Omental fat pad (tissue), 4 donors: ENCODE data around the gene GCNA. TPM values are rescaled to one million over a fixed set of nuclear protein-coding genes. Genes with fewer than 3 reads are reported as not detected.
"Not testable (repeated sequence)": the region's sequence is repeated elsewhere in the genome, so short reads cannot be mapped to it uniquely, and the experiment has no call there.

ENCODE experiments used
- ATAC-seq: fragments of 150-250 bp; one replicate; pipeline ENCODE4 v1.9.1; 2016; ENCODE audit warnings: mild to moderate bottlenecking, moderate library complexity; ENCODE audit not compliant: low FRiP score
- DNase-seq: peaks from one replicate; pipeline ENCODE4 v3.0.0-alpha.2; 2019; ENCODE audit warnings: low spot score
- total RNA-seq, 4 donors: library from RNA; depleted of rRNA; stranded (reverse); fragments of >200 nt; gene quantifications; one replicate each; pipeline ENCODE4 v1.1.0, GENCODE V29; 2016
- TF ChIP-seq, protein P1 (sequence below), 3 donors: fragments of 450-650 bp; IDR thresholded peaks; one replicate each; pipeline ENCODE4 v1.5.1; 2016 to 2017; ENCODE audit warnings: antibody characterized with exemption in 3 of 3, mild to moderate bottlenecking in 3 of 3, moderate library complexity in 2 of 3

GCNA gene
- total RNA-seq, 4 donors from 2014 or later = 2.8 to 6.3 (median 4.2) TPM

DNA sequence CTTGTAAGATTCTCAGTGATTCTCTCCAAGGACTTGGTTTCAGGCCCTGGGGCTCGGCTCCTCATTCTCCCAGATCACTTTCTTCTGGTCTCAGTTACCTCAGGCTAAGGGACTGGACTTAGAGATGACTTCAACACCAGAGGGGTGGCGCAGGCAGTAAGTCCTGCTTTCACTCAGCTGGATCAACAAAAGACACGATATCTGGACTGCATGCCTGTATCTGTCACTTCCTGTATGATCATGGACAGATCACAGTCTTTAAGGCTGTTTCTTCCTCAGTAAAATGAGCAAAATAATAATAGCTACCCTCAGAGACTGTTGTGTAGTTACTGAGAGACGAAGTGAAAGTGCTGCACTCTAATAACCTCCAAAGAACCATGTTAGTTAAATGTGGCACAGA lies 59.6 kb downstream of the GCNA start:
- TF ChIP-seq, protein P1, sequence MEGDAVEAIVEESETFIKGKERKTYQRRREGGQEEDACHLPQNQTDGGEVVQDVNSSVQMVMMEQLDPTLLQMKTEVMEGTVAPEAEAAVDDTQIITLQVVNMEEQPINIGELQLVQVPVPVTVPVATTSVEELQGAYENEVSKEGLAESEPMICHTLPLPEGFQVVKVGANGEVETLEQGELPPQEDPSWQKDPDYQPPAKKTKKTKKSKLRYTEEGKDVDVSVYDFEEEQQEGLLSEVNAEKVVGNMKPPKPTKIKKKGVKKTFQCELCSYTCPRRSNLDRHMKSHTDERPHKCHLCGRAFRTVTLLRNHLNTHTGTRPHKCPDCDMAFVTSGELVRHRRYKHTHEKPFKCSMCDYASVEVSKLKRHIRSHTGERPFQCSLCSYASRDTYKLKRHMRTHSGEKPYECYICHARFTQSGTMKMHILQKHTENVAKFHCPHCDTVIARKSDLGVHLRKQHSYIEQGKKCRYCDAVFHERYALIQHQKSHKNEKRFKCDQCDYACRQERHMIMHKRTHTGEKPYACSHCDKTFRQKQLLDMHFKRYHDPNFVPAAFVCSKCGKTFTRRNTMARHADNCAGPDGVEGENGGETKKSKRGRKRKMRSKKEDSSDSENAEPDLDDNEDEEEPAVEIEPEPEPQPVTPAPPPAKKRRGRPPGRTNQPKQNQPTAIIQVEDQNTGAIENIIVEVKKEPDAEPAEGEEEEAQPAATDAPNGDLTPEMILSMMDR (IDR thresholded peaks at IDR 0.05) = no peak
- ATAC-seq = no peak
- no peak for DNase-seq

DNA sequence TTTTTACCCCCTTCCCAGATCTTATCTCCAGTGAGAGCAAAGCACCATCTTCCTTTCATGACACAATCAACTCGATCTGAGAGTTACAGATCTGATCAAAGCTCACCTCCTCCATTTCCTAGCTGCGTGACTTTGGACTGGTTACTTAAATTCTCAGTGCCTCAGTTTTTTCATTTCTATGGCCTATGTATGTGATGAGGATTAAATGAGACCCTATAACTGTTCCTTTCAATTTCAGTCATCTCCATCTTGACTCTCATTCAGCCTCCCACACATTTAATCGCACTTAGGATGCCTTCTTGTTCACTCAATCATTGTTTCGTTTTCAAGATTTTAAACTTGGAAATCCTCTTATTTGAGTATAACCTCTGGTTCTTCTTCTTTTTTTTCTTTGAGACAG lies 60.2 kb downstream of the GCNA start:
- DNase-seq (no peak), ATAC-seq (no peak)
- TF ChIP-seq, protein P1 (IDR thresholded peaks at IDR 0.05) = no peak

DNA sequence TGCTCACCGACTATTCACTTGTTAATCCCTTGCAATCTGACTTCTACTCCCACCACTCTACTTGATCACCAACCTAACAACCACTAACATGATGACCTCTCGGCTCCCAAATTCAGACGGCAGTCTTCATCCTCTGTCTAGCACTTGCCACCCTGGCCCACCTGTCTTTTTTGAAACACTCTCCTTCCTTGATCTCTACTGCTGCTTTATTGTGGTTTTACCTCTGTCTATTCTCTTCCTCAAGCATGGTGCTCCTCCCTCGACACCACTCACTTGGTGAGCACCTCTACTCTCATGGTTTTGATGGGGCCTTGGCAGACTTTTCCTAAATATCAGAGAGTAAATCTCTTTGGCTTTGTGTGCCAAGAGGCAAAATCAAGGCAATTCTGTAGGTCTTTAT lies 61.8 kb downstream of the GCNA start:
- ATAC-seq (no peak), DNase-seq (no peak)
- TF ChIP-seq, protein P1 (IDR thresholded peaks at IDR 0.05) = no peak

DNA sequence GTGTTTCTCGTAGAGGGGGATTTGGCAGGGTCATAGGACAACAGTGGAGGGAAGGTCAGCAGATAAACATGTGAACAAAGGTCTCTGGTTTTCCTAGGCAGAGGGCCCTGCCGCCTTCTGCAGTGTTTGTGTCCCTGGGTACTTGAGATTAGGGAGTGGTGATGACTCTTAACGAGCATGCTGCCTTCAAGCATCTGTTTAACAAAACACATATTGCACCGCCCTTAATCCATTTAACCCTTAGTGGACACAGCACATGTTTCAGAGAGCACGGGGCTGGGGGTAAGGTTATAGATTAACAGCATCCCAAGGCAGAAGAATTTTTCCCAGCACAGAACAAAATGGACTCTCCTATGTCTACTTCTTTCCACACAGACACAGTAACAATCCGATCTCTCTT lies 66.2 kb downstream of the GCNA start:
- not testable (repeated sequence) for ATAC-seq

DNA sequence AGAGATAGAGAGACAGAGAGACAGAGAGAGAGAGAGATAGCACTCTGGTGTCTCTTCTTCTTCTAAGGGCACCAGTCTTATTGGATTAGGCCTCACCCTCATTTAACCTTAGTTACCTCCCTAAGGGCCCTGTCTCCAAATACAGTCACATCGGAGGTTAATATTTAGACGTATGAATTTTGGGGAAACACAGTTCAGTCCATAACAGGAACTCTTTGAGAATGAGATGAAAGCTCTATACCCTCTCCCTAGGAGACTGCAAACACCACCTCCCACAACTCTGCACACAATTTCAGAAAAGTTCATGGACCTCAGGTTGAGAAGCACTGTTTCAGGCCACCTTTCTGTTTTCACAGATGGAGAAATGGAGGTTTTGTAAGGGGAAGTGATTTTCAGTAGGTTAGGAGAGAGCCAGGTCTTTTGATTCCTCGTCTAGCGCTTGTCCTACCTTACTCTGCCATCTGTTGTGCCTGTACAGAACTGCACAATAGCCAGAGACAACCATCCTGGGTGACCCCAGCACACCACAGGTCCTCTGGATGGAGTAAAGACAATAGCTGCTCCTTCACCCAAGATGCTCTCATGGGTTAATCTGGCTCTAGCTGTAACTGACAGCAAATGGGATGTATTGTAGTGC lies 72.2 kb downstream of the GCNA start:
- no peak for DNase-seq
- ATAC-seq = no peak
- TF ChIP-seq, protein P1 (IDR thresholded peaks at IDR 0.05) = no peak

More for the DNA sequence above, 66.2 kb downstream of the GCNA start:
- DNase-seq = not testable (repeated sequence)

DNA sequence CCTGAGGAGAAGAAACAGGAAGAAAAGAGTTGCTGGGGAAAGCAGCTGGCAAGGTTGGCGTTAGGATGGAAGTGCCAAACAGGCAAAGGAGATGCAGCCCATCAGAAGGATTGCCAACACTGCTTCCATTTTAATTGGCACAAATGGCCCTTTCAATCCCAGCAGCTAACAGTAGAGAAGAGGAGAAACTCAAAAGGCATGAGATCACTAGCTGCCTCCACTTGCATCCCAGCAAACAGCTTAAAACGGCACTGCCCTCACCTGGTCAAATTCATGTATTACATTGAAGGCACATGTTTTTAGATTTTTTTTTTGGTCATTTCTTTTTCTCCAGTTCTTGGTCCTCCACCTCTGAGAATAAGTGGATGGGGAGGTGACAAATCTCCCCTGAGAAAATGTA lies 74.2 kb downstream of the GCNA start:
- TF ChIP-seq, protein P1 (IDR thresholded peaks at IDR 0.05) = no peak
- no peak for DNase-seq
- no peak for ATAC-seq

DNA sequence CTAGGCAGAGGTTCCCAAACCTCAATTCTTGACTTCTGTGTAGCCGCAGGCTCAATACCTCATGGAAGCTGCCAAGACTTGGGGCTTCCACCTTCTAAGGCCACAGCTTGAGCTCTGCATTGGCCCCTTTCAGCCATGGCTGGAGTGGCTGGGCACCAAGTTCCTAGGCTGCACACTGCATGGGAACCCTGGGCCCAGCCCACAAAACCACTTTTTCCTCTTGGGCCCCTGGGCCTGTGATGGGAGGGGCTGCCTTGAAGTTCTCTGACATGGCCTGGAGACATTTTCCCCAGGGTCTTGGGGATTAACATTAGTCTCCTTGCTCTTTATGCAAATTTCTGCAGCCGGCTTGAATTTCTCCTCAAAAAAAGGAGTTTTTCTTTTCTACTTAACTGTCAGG lies 75.1 kb downstream of the GCNA start:
- DNase-seq (no peak), ATAC-seq (no peak)
- TF ChIP-seq, protein P1 (IDR thresholded peaks at IDR 0.05) = no peak
